Uterus (tissue), 4 donors: ENCODE results near the gene KLF1. TPM values are rescaled to one million over a fixed set of nuclear protein-coding genes. Genes with fewer than 3 reads are reported as not detected.

Experiments
- DNase-seq, 2 donors: peaks; one replicate each; pipeline ENCODE4 v3.0.0-alpha.2; 2019 to 2020
- H3K27ac ChIP-seq, 2 donors: fragments of 200-600 bp; sonication (generic); 1 replicate in 1 of 2; 2 replicates in 1 of 2; pipeline ENCODE4 v1.5.1; 2016 to 2018
- H3K27me3 ChIP-seq, 2 donors: fragments of 200-600 bp; sonication (generic); one replicate each; pipeline ENCODE4 v1.5.1; 2018 to 2019; ENCODE audit warnings: control low read depth in 1 of 2
- H3K36me3 ChIP-seq, 2 donors: fragments of 200-600 bp; sonication (generic); one replicate each; pipeline ENCODE4 v1.5.1; 2019; ENCODE audit warnings: control low read depth in 1 of 2
- H3K4me1 ChIP-seq, 2 donors: fragments of 200-600 bp; sonication (generic); one replicate each; pipeline ENCODE4 v1.5.1; 2018 to 2019; ENCODE audit warnings: control low read depth in 1 of 2
- H3K4me3 ChIP-seq, 2 donors: fragments of 200-600 bp; sonication (generic); 1 replicate in 1 of 2; 2 replicates in 1 of 2; pipeline ENCODE4 v1.5.1; 2018 to 2019; ENCODE audit warnings: mild to moderate bottlenecking in 1 of 2
- H3K9me3 ChIP-seq, 2 donors: fragments of 200-600 bp; sonication (generic); one replicate each; pipeline ENCODE4 v1.5.1; 2019; ENCODE audit warnings: control low read depth in 1 of 2
- CTCF ChIP-seq, 4 experiments: fragments of 200-600 bp in 2 of 4; fragments of 450-650 bp in 2 of 4; sonication (generic) in 2 of 4; IDR thresholded peaks; one replicate each; pipeline ENCODE4 v1.5.1; 2016 to 2019; ENCODE audit warnings: antibody characterized with exemption in 4 of 4, mild to moderate bottlenecking in 2 of 4, moderate library complexity in 1 of 4
- POLR2A ChIP-seq, 2 donors: fragments of 450-650 bp; IDR thresholded peaks; one replicate each; pipeline ENCODE4 v1.6.1; 2016; ENCODE audit warnings: antibody characterized with exemption in 2 of 2, mild to moderate bottlenecking in 1 of 2, moderate library complexity in 1 of 2
- intact Hi-C: fragments of 100-400 bp; cut with DNase I; formaldehyde crosslinking; loops from one replicate; pipeline ENCODE4 v1.15.1; 2023; ENCODE audit warnings: low total_unique reads
- total RNA-seq, 4 donors: library from RNA; depleted of rRNA in 3 of 4; stranded (reverse); fragments of >200 nt in 3 of 4; gene quantifications; one replicate each; pipeline versions ENCODE4 v1.1.0 to v1.2.4, GENCODE V29; 2014 to 2023
- donor health status: DM: yes; HTN: yes; CAD: no.

KLF1 gene
- total RNA-seq, 4 donors from 2014 or later: 0.77 to 0.97 TPM; not detected in 2

DNA sequence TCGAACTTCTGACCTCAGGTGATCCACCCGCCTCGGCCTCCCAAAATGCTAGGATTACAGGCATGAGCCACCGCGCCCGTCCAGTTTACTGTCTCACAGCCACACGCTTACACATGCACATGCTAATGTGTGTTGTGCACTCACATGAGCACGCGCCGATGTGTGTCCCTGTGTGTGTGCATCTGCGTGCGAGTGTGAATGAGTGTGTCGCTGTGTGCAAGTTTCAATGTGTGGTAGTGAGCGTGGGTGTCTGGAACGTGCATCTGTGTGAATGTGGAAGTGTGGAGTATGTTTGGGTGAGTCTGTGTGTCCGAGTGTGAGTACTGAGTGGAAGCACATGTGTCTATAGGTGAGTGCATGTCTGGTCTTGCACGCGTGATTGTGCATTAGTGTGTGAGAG, 44.5 kb downstream of the KLF1 start:
- intact Hi-C loops: loop anchor here (5.0 kb wide), 1 partner anchor 75 kb away; no protein-coding TSS in a partner anchor
- TF ChIP-seq POLR2A (IDR thresholded peaks at IDR 0.05): no peak
- TF ChIP-seq CTCF (IDR thresholded peaks at IDR 0.05): no peak
- H3K4me1 ChIP-seq: peaks cover 0 to 16% of the 10 kb centered on the region in 2 donors
- H3K27ac ChIP-seq: no peak overlapping the region
- H3K4me3 ChIP-seq: no peak overlapping the region
- peaks cover 25 to 43% of the 10 kb centered on the region in 2 donors for H3K27me3 ChIP-seq
- no peak for DNase-seq
- no peaks in the 10 kb centered on the region for H3K9me3 ChIP-seq
- H3K36me3 ChIP-seq: no peaks in the 10 kb centered on the region

DNA sequence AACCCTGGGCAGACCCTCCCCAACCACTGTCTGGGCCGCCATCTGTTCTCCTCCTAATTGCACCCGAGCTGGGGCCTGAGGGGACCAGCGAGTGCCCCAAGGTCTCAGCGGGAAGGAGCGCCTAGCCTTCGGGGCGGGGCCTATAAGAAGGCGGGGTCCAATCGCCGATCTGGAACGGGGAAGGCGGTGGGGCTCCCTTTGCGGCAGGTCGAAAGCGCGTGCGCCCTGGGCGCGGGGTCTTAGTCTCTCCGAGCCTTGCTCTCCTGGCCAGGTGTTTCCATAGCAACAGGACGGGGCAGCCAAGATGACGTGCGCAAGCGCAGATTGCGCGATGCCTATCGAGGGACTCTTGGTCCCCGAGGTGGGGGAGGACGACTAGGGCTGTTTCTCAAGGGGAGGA, 45.9 kb downstream of the KLF1 start:
- Histone ChIP-seq H3K4me1 (peaks cover 0 to 16% of the 10 kb centered on the region in 2 donors), H3K9me3 (no peaks in the 10 kb centered on the region), H3K36me3 (no peaks in the 10 kb centered on the region), H3K27ac (no peak overlapping the region), H3K27me3 (peaks cover 32 to 44% of the 10 kb centered on the region in 2 donors), H3K4me3 (no peak overlapping the region)
- no peak for TF ChIP-seq CTCF (IDR thresholded peaks at IDR 0.05)
- no peak for TF ChIP-seq POLR2A (IDR thresholded peaks at IDR 0.05)
- no peak for DNase-seq
- intact Hi-C loops: loop anchor here (5.0 kb wide), 1 partner anchor 74 kb away; no protein-coding TSS in a partner anchor

DNA sequence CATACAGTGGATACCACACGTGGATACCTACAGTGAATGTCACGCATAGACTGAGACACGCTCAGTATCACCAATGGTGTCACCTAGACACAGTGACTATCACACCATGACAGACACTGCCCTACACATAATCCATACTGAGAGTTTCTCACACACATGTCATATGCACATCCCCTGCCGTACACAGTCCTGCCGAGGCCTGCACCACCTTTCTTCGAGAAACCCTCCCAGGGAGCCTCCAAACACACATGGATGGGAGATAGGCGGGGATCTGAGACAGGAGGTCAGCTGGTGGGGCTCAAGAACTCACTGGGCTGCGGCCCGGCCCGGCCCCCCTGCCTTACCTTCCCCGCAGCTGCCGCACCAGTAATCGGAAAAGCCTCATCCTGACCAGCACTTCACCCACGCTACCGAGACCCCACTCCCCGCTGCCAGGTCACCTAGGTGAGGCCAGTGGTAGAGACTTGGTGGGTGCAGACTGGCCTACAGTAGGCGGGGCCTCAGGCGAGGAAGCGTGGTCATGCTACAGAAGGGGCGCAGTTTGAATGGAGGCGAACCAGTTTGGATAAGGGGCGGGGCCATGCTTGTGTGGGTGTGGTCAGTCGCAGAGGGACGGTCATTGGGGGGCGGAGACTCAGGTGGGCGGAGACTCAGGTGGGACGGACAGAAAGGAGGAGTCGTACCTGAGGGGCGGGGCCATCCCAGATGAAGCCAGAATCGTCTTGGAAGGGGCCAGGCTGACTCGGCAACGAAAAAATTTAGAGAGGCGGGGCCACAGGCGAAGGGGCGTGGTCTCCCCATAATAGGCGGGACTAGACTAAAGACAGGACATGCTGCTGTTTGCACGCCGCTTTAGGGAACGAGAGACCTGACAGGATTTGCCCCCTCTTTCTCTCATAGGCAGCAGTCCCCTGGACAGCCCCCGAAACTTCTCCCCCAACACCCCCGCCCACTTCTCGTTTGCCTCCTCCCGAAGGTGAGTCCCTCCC, 46.6 kb downstream of the KLF1 start:
- H3K4me3 ChIP-seq: no peak overlapping the region
- intact Hi-C loops: loop anchor here (5.0 kb wide), 1 partner anchor 73 kb away; no protein-coding TSS in a partner anchor
- H3K27me3 ChIP-seq: peaks cover 37 to 51% of the 10 kb centered on the region in 2 donors
- H3K36me3 ChIP-seq: no peaks in the 10 kb centered on the region
- TF ChIP-seq POLR2A (IDR thresholded peaks at IDR 0.05) (no peak), CTCF (IDR thresholded peaks at IDR 0.05) (no peak)
- DNase-seq: peak in 1 of 2 donors; percentile 44
- no peak overlapping the region for H3K27ac ChIP-seq
- peaks cover 0 to 16% of the 10 kb centered on the region in 2 donors for H3K4me1 ChIP-seq
- H3K9me3 ChIP-seq: no peaks in the 10 kb centered on the region

DNA sequence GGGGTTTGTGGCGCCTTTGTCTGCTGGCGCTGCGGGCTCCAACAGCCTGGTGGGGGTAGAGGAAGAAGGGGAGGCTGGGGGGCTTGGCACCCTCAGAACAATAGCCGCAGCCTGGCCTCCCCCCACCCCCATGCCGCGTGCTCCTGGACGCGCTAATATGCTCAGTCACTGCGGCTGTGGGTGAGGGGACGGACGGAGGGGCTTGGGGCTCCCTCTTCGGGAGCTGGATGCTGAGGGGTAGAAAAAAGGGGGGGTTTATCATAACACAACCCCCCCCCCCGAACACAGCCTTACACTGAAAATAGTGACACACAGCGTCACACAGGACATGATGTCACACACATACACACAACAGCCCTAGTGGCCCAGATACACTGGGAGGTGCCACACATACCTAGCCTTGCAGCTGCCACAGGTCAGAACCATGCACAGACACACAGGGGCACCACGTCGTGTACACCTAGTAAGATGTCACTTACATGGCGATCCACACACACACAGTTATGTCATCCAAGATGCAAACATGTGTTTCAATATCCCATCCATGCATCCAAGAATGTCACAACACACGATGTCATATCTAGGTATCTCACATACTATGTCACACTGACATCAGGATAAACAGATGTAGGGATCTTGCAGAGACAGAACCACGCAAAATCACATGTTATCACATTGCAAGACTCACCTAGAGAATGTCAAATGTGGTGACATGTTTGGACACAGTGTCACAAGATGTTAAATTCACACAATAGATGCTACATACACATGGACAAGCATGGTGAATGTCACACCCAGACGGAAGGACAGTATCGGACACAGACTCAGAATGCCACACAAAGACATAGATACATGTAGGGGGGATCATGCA, 47.9 kb downstream of the KLF1 start:
- H3K4me3 ChIP-seq: no peak overlapping the region

More for the DNA sequence above, 47.9 kb downstream of the KLF1 start:
- H3K27ac ChIP-seq: no peak overlapping the region
- no peak for TF ChIP-seq POLR2A (IDR thresholded peaks at IDR 0.05)
- no peak for TF ChIP-seq CTCF (IDR thresholded peaks at IDR 0.05)
- intact Hi-C loops: no loop called here
- H3K4me1 ChIP-seq: peaks cover 0 to 16% of the 10 kb centered on the region in 2 donors
- no peaks in the 10 kb centered on the region for H3K36me3 ChIP-seq
- H3K9me3 ChIP-seq: no peaks in the 10 kb centered on the region
- peaks cover 44 to 62% of the 10 kb centered on the region in 2 donors for H3K27me3 ChIP-seq
- no peak for DNase-seq
